Body of pancreas (tissue), 4 donors: ENCODE results near the gene NRL.

ENCODE experiments used
- POLR2A ChIP-seq, 3 donors: fragments of 450-650 bp; IDR thresholded peaks; one replicate each; pipeline ENCODE4 v1.6.1; 2016; ENCODE audit warnings: antibody characterized with exemption in 3 of 3, mild to moderate bottlenecking in 2 of 3
- TF ChIP-seq, protein P1 (sequence below), 7 experiments: fragments of 450-650 bp in 4 of 7; fragments of 200-600 bp in 3 of 7; sonication (generic) in 3 of 7; IDR thresholded peaks; one replicate each; pipeline ENCODE4 v1.5.1; 2016 to 2019; ENCODE audit warnings: antibody characterized with exemption in 7 of 7

DNA sequence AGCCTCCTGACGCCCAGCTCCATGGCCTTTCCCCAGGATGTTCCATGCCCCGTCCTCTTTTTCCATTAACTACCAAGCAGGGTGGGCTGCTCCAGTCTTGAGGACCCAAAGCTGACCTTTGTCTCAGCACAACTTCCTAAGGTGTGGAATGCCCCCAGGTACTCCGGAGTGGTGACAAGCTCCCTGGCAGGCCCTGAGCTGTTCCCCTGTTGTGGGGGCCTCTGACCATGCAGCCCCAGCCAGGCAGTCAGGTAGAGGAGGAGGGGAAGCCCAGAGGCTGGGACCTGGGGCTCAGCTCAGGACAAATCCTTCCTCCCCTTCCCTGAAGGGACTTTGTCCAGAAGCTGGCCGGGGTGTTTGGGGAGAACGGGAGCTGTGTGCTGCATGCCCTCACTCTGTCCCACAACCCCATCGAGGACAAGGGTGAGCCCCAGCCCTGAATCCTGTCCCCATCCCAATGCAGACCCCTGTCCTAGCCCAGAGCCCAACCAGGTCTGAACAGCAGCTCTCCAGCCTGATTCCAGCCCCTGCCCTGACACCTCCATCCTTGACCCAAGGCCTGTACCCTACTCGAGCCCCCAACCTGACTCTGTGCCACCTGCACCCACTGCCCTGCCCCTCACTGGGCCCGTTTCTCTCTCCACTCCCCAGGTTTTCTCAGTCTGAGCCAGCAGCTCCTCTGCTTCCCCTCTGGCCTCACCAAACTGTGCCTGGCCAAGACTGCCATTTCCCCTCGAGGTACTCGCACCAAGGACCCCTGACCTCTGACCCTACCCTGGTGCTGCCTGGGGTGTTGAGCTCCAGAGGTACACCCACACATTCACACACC lies 58.6 kb downstream of the NRL start:
- TF ChIP-seq, protein P1, sequence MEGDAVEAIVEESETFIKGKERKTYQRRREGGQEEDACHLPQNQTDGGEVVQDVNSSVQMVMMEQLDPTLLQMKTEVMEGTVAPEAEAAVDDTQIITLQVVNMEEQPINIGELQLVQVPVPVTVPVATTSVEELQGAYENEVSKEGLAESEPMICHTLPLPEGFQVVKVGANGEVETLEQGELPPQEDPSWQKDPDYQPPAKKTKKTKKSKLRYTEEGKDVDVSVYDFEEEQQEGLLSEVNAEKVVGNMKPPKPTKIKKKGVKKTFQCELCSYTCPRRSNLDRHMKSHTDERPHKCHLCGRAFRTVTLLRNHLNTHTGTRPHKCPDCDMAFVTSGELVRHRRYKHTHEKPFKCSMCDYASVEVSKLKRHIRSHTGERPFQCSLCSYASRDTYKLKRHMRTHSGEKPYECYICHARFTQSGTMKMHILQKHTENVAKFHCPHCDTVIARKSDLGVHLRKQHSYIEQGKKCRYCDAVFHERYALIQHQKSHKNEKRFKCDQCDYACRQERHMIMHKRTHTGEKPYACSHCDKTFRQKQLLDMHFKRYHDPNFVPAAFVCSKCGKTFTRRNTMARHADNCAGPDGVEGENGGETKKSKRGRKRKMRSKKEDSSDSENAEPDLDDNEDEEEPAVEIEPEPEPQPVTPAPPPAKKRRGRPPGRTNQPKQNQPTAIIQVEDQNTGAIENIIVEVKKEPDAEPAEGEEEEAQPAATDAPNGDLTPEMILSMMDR (IDR thresholded peaks at IDR 0.05), result no peak
- TF ChIP-seq POLR2A (IDR thresholded peaks at IDR 0.05), result no peak
